NCI-H748 treated with DMSO at 0.1 percent for 48 hours (cell line): ENCODE results near the gene SMC4.

Source experiments
- DNase-seq: peaks from one replicate; lab custom pipeline; 2025; lab: John Stamatoyannopoulos, UW

SMC4 gene

GRCh38 chr3:160395297-160395696 is 4.2 kb upstream of the SMC4 start:
- no peak for DNase-seq

- DNase-seq: no peak
Measured at GRCh38 chr3:160398820-160399124, 678 bp upstream of the SMC4 start.

DNA sequence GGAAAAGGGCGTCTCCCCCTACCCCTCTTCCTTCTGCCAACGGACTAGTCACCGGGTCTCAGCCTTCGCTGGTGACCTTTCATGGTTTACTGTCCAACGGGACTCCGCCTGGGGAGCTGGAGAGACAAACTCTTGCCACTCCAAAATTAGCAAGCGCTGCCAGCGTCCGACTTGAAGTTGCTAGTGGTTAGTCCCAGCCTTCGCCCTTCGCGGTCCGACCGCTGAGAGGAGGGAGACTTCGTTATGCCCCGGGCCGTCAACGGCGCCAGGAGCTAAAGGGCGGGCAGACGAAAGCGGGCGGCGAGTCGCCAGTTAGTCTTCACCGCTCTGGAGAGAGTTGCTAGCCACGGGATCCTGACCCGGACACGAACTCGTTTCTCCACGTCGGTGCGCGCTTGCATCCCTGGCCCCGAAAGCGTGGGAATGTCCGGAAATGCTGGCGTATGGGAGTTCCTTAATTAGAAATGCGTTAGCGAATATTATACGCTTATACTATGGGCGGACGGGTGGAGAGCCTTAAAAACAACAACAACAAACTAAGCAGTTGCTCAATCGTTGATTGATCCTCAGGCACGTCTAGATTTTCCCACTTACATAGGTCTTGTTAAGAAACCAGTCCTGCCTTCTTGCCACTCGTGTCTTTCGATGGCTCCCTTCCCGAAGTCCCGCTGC is 716 bp downstream of the SMC4 start:
- DNase-seq: no peak

GRCh38 chr3:160400702-160401150 is 1.3 kb downstream of the SMC4 start:
- DNase-seq: no peak

DNA sequence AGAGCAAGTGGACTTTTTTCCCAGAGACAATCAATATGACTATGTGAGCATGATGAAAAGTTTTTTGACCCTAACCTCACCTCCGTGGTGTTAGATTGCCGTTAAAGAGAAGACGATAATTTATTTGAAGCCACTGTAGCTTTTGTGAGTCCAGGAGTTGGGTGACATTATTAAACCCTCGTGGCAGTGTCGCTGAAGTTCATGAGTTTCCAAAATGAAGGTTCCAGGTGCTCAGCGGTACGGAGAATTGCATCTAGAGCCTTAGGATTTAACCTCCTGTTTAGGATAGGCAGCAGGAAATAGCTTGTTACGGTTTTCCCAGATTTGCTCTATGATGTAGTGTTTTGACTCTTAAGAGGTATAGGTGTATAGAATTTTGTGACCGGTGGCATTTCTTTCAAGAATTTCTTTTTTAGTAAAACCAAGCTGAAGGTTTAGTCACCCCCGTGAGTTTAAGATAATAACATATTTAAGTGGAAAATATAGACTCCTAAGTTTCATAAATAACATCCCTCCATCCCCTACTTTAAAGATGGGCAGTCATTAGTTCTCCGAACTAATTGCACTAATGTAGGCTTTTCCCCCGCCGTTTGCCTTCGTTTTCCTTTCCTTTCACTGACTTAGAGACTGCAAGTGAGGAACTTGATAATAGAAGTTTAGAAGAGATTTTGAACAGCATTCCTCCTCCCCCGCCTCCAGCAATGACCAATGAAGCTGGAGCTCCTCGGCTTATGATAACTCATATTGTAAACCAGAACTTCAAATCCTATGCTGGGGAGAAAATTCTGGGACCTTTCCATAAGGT is 2.0 kb downstream of the SMC4 start:
- DNase-seq: no peak

DNA sequence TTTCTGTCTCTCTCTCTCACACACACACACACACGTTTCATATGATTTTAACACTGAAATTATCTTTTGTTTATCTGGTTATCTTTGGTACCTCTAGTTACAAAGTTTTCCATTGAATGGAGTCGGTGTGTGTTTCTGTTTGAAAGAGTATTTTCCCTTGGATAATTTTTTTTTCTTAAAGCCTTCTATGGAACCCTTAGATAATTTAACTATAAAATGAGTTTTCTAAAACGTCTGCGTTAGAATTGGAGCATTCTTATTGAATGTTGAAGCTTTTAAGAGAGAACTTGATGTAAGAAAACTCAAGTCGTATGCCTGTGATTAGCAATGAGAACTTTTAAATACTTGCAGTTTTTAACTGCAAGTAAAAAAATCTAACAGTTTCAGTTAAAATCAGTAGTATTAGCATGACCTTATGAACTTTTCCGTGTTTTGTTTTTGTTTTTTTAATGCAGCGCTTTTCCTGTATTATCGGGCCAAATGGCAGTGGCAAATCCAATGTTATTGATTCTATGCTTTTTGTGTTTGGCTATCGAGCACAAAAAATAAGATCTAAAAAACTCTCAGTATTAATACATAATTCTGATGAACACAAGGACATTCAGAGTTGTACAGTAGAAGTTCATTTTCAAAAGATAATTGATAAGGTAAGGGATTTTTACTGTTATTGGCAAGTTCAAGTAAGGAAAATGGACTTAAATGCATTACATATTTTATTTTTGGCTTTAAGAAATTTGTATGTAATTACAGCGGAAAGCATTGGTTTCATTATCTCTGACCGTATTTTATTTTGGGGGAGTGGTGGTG is 3.0 kb downstream of the SMC4 start:
- no peak for DNase-seq

GRCh38 chr3:160403028-160403545 is 3.6 kb downstream of the SMC4 start:
- no peak for DNase-seq

- DNase-seq: no peak
Measured at GRCh38 chr3:160403796-160404470, 4.5 kb downstream of the SMC4 start.

DNA sequence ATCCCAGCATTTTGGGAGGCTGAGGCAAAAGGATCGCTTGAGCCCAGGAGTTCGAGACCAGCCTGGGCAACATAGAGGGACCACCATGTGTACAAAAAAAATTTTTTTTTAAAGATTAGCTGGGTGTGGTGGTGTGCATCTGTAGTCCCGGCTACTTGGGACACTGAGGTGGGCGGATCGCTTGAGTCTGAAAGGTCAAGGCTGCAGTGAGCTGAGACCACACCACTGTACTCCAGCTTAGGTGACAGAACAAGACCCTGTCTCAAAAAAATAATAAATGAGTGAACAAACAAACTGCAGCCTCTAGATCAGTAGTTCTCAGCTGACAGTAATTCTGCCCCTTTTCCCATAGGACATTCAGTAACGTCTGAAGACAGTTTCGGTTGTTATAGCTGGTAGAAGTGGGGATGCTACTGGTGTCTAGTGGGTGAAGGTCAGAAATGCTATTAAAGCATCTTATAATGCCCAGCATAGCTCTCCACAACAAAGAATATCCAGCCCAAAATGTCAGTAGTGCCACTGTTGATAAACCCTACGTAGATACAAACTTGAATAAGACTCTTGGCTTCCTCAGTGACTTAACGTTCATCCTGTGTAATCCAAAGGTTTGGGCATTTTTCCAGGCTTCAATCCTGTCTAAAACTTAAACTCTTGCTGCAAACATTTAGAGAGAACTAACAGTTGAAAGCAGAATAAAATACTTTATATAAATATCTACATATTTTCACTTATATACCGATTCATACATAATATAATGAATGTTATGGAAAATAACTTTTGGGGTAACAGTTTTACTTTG is 10.6 kb downstream of the SMC4 start:
- DNase-seq: no peak

GRCh38 chr3:160412477-160412876 is 13.0 kb downstream of the SMC4 start:
- DNase-seq: no peak

DNA sequence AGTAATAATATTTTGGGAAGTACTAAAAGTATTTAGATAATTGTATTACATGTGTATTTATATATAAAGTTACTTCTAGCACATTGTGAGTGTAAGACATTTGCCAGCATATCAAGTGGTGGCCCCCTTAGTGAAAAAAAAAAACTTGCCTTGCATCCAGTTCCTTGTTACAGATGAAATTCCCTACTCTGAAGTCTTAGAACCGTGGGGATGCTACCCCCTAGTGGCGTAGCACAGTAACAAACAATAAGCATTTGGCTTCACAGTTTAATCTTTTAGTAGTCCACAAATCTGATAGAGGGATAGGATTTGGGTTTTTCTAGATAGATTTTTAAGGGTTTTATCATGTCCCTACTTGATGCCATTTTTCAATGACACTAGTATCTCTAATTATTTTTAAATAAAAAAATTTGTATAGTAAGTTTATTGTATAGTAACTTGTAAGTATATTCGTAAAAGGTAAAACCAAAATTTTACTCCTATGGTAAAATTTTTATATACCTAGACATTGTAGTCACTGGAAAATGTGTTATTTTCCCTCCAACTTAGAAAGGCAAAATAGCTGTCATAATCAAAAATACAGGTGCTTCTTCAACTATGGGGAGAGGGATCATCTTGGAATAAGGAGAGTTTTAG is 14.3 kb downstream of the SMC4 start:
- DNase-seq: peak; percentile 34

- DNase-seq: no peak
Measured at GRCh38 chr3:160417311-160417710, 17.9 kb downstream of the SMC4 start.

DNA sequence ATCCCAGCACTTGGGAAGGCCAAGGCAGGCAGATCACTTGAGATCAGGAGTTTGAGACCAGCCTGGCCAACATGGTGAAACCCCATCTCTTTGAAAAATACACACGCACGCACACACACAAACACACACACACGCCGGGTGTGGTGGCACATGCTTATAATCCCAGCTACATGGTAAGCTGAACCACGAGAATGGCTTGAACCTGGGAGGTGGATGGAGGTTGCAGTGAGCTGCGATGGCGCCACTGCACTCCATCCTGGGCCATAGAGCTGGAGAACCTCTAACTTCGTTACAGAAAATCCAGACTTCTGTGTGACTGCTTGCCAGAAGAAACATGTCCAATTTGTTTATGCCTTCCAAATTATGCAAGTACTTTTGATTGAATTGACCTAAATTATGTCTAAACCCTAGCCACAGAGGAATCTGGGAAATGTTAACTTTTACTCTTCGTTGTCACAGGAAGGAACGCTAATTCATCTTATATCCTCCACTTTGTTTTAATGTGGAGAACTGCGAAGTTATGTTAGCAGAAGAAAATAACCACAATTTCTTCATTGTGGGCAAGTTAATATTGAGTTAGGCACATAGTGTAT is 28.5 kb downstream of the SMC4 start:
- DNase-seq: no peak

DNA sequence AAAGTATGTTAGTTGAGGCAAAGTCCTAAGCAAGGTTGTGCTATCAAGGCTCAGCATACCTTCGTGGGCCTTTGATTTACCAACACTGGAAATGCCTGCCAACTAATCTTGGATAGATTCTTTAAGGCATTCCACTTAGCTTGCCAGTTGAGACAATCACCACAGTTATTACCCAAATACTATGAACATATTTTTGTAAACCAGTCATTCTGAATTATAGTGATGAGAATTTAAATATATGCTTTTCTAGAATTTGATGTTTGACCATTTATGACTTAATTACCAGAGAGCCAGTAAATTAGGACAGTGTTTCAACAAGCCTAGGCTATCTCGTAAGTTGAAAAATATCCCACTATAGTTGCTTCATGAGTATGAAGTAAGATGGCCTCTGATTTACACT is 34.6 kb downstream of the SMC4 start:
- no peak for DNase-seq

GRCh38 chr3:160435095-160435494 is 35.6 kb downstream of the SMC4 start:
- no peak for DNase-seq

DNA sequence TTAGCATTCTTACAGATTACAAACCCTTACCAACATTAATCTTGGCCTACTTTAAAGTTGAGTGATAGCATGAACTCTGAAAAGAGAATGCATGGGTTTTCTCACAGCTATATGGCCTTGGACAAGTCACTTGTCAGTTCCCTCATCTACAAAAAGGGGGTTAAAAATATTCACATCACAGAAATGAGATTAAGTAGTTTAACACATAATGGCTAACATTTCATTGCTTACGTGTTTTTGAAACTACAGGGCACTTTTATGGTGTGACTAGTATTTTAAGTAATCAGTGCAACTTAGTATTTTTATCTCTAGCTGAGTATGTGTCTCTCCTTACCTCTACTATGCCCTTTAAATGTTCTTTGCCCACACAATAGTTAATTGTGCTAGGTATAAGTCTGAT is 36.3 kb downstream of the SMC4 start:
- no peak for DNase-seq

DNA sequence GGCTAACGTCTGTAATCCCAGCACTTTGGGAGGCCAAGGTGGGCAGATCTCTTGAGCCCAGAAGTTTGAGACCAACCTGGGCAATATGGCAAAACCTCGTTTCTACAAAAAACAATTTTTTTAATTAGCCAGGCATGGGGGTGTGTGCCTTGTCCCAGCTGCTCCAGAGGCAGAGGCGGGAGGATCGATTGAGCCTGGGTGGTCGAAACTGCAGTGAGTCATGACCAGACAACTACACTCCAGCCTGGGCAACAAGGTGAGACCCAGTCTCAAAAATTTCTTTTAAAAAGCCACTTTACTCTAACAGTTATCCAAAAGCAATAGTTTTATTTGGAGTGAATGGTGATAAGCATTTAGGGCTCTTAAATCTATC is 37.6 kb downstream of the SMC4 start:
- no peak for DNase-seq

DNA sequence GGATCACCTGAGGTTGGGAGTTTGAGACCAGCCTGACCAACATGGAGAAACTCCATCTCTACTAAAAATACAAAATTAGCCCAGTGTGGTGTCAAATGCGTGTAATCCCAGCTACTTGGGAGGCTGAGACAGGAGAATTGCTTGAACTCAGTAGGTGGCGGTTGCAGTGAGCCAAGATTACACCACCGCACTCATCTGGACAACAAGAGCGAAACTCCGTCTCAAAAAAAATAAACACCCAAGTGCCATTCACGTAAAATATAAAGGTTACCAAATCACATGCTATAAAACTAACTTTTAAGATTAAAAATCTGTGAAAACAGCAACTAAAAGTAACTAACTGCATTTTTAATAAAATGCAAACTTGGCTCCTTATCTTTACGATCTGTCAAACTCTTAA is 41.2 kb downstream of the SMC4 start:
- DNase-seq: no peak

- no peak for DNase-seq
Measured at GRCh38 chr3:160444411-160444810, 45.0 kb downstream of the SMC4 start.

DNA sequence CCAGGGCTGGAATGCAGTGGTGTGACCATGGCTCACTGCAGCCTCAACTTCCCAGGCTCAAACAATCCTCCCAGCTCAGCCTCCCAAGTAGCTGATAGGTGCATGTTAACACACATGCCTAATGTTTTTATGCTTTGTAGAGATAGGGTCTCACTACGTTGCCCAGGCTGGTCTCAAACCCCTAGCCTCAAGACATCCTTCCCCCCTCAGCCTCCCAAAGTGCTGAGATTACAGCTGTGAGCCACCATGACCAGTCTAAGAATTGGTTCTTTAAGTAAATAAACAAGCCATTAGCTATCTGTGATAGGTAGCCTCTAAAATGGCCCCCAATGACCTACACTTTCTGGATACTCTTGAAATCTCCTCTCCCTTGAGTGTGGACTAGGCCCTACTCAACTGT is 46.4 kb downstream of the SMC4 start:
- no peak for DNase-seq
